Heart right ventricle (tissue), 16 donors: ENCODE measurements around the gene C16orf90. TPM values are rescaled to one million over a fixed set of nuclear protein-coding genes. Genes with fewer than 3 reads are reported as not detected.
"Not testable (repeated sequence)": the region's sequence is repeated elsewhere in the genome, so short reads cannot be mapped to it uniquely, and the experiment has no call there.

Experiments used
- ATAC-seq, 8 donors: fragments of 200-7000 bp; cut with Tn5 transposase; one replicate each; pipeline ENCODE4 v1.9.1; 2020; ENCODE audit warnings: mild to moderate bottlenecking in 8 of 8, moderate library complexity in 8 of 8, moderate number of reproducible peaks in 1 of 8
- DNase-seq, 2 donors: peaks; one replicate each; pipeline ENCODE4 v3.0.0-alpha.2; 2020
- H3K27ac ChIP-seq, 10 donors: fragments of 200-600 bp; sonication (generic) in 2 of 10; one replicate each; pipeline versions ENCODE4 v1.5.0 to v1.8.0; 2020 to 2022; ENCODE audit warnings: mild to moderate bottlenecking in 3 of 10
- H3K27me3 ChIP-seq, 7 donors: fragments of 200-600 bp; one replicate each; pipeline ENCODE4 v1.8.0; 2021 to 2022; ENCODE audit warnings: mild to moderate bottlenecking in 2 of 7
- H3K36me3 ChIP-seq, 9 donors: fragments of 200-600 bp; sonication (generic) in 1 of 9; one replicate each; pipeline versions ENCODE4 v1.5.0 to v1.8.0; 2020 to 2022; ENCODE audit warnings: mild to moderate bottlenecking in 2 of 9
- H3K4me1 ChIP-seq, 9 donors: fragments of 200-600 bp; sonication (generic) in 1 of 9; one replicate each; pipeline versions ENCODE4 v1.5.0 to v1.8.0; 2020 to 2022; ENCODE audit warnings: mild to moderate bottlenecking in 4 of 9
- H3K4me3 ChIP-seq, 10 donors: fragments of 200-600 bp; sonication (generic) in 2 of 10; one replicate each; pipeline versions ENCODE4 v1.5.0 to v1.8.0; 2020 to 2022; ENCODE audit warnings: mild to moderate bottlenecking in 7 of 10, moderate library complexity in 2 of 10
- H3K9me3 ChIP-seq, 11 donors: fragments of 200-600 bp in 10 of 11; sonication (generic) in 2 of 11; one replicate each; pipeline versions ENCODE4 v1.5.0 to v1.8.0; 2013 to 2022; ENCODE audit warnings: mild to moderate bottlenecking in 2 of 11, control low read depth in 1 of 11, moderate library complexity in 1 of 11
- WGBS, 2 donors: extraction: QIAGEN DNeasy Blood & Tissue Kit; methylation state at CpG; one replicate each; pipeline ENCODE4 v1.1.7; 2013; ENCODE audit warnings: inconsistent platforms in 1 of 2; 5-methylcytosine and 5-hydroxymethylcytosine counted together
- intact Hi-C, 10 donors: fragments of 100-400 bp; cut with DNase I; formaldehyde crosslinking; loops; one replicate each; pipeline versions ENCODE4 v1.11.1 to v1.14.2; 2022
- polyA plus RNA-seq, 2 donors: library from polyadenylated mRNA; stranded (reverse); fragments of 200-250 nt; gene quantifications; one replicate each; pipeline ENCODE4 v1.2.3, GENCODE V29; 2013
- total RNA-seq, 10 donors: library from RNA; stranded (reverse); fragmentation: NEBNext Ultra II Directional in 3 of 10; extraction: Animal tissue kit (Norgen Biotek cat#: 25700) in 3 of 10; gene quantifications; one replicate each; pipeline versions ENCODE4 v1.2.1 to v1.2.4, GENCODE V29; 2021 to 2023
- TF ChIP-seq, protein P1 (sequence below), 9 donors: fragments of 200-600 bp; sonication (generic) in 2 of 9; IDR thresholded peaks; one replicate each; pipeline versions ENCODE4 v1.5.0 to v1.8.0; 2021 to 2022; ENCODE audit warnings: antibody characterized with exemption in 9 of 9, mild to moderate bottlenecking in 5 of 9, moderate library complexity in 1 of 9
- donor health status: Arrhythmogenic right ventricular cardiomyopathy.
- donor health status: ischemic (EF 13 %, LVEDD 7.1; RV severe dilation, severe dysfunction).
- donor health status: healthy with polysubstance abuse.
- donor health status: DM: no; HTN: yes; CAD: no.
- donor health status: DM: no; HTN: no; CAD: no.
- donor health status: ischemic (EF 25% LVEDD 6.9; RV normal size, moderate dysfunction).
- donor health status: ischemic (EF 25% LVEDD 5.7; RV mildly dilated, moderate dysfunction).
- donor health status: healthy.
- donor health status: DM: yes; HTN: yes; CAD: no.
- donor health status: Ischemic cardiomyopathy.
- donor health status: ischemic (EF 35%, LVEDD 5.7; RV mildly dilated, moderate dysfunction).
- donor health status: nonischemic (EF 11% LVEDD 7.7; RV severe dilation, severe dysfunction).
- donor health status: DM: yes; HTN: yes; CAD: no.
- donor health status: PGD.
- donor health status: ischemic (EF 29% LVEDD 5.4; RV normal size, mild dysfunction).
- donor health status: nonischemic (EF 23%, LVEDD 6.1; RV moderate dilation, normal function).

C16orf90 gene
- total and polyA plus RNA-seq, 12 donors = not detected

DNA sequence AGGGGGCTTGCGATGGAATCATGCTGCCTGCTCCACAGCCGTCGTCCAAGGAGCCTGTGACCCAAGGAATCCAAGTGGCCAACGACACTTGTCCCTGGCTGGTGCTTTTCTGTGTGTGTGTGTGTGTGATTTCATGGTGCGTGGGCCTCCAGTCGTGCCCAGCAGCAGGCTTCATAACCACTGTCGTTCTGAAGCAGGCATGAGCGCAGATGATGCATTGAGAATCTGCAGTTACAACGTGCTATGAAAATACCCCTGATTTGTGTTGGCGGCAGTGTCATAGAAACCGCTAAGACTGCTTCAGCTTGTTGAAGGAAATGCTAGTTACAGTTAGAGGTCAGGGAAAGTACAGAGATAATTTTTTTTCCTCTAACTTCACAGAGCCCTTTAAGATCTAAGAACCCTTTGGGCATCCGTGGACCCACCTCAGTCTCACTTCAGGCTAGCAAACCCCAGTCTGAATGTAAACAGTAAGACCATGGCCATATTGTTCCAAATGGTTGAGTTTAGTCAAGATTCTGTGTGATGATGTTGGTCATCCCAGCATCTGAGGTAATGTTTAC lies 15.6 kb downstream of the C16orf90 start:
- Histone ChIP-seq H3K4me3 (no peak overlapping the region), H3K9me3 (no peaks in the 10 kb centered on the region), H3K4me1 (peaks cover 0 to 34% (median 18%) of the 10 kb centered on the region in 9 donors), H3K36me3 (peaks cover 0 to 85% (median 34%) of the 10 kb centered on the region in 9 donors), H3K27me3 (no peaks in the 10 kb centered on the region), H3K27ac (no peak overlapping the region)
- TF ChIP-seq, protein P1, sequence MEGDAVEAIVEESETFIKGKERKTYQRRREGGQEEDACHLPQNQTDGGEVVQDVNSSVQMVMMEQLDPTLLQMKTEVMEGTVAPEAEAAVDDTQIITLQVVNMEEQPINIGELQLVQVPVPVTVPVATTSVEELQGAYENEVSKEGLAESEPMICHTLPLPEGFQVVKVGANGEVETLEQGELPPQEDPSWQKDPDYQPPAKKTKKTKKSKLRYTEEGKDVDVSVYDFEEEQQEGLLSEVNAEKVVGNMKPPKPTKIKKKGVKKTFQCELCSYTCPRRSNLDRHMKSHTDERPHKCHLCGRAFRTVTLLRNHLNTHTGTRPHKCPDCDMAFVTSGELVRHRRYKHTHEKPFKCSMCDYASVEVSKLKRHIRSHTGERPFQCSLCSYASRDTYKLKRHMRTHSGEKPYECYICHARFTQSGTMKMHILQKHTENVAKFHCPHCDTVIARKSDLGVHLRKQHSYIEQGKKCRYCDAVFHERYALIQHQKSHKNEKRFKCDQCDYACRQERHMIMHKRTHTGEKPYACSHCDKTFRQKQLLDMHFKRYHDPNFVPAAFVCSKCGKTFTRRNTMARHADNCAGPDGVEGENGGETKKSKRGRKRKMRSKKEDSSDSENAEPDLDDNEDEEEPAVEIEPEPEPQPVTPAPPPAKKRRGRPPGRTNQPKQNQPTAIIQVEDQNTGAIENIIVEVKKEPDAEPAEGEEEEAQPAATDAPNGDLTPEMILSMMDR (IDR thresholded peaks at IDR 0.05) = no peak
- intact Hi-C loops = no loop called here
- WGBS, 2 donors = 83 to 87% methylated on average over 12 of the region's 12 CpGs
- no peak for ATAC-seq
- no peak for DNase-seq

DNA sequence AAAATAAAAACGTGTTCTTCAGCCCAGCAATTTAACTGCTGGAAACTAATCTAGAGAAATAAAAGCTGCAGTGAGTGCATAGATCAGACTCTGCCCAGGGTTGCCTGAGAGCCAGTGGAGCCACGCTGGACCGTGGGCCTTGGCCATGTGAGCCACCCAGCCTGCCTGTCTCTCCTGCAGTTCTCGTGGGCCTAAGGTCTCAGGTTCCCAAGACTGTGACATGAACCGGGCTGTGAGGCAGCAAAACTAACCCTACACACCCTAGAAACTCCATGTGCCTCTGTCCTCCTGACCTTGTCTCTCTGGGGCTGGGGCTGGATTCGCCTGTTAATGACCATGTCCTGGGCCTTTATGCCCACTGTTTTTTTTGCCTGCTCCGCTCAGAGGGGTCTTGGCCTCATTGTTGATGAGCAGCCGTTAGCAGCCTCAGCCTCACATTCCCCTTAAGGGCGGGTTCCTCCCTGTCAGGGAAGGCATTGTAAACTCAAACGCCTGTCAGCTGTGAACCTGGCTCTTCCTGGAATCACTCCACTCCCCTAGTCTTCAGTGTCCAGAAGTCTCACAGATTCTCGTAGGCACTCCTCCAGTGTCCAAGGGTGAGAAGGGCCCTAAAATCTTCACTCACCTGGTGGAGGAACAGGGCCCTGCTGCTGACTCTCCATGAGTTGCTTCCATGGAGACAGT lies 16.9 kb downstream of the C16orf90 start:
- ATAC-seq (no peak), DNase-seq (no peak)
- Histone ChIP-seq H3K27me3 (no peaks in the 10 kb centered on the region), H3K36me3 (peaks cover 0 to 78% (median 22%) of the 10 kb centered on the region in 9 donors), H3K4me1 (peaks cover 0 to 47% (median 28%) of the 10 kb centered on the region in 9 donors), H3K9me3 (no peaks in the 10 kb centered on the region), H3K27ac (peak overlapping the region in 1 of 10 donors; percentile 6), H3K4me3 (no peak overlapping the region)
- WGBS, 2 donors = 69 to 73% methylated on average over 11 of the region's 11 CpGs
- intact Hi-C loops = no loop called here
- TF ChIP-seq, protein P1 (IDR thresholded peaks at IDR 0.05) = no peak

- intact Hi-C loops = no loop called here
- Histone ChIP-seq H3K4me1 (peaks cover 0 to 54% (median 26%) of the 10 kb centered on the region in 9 donors), H3K27me3 (no peaks in the 10 kb centered on the region), H3K4me3 (no peak overlapping the region), H3K9me3 (no peaks in the 10 kb centered on the region), H3K27ac (peak overlapping the region in 1 of 10 donors; percentile 49), H3K36me3 (peaks cover 0 to 75% (median 8%) of the 10 kb centered on the region in 9 donors)
- TF ChIP-seq, protein P1 (IDR thresholded peaks at IDR 0.05) = no peak
- peak in 3 of 8 donors; percentile 10 to 19 (median 17) for ATAC-seq
- WGBS, 2 donors = 45 to 66% methylated on average over 3 of the region's 3 CpGs
- no peak for DNase-seq
Measured at GRCh38 chr16:3476409-3476808, 18.9 kb downstream of the C16orf90 start.

GRCh38 chr16:3475604-3476375 lies 19.5 kb downstream of the C16orf90 start:
- Histone ChIP-seq H3K27ac (peak overlapping the region in 1 of 10 donors; percentile 49), H3K36me3 (peaks cover 0 to 72% (median 8%) of the 10 kb centered on the region in 9 donors)
- 76 to 85% methylated on average over 29 of the region's 29 CpGs for WGBS, 2 donors

GRCh38 chr16:3474870-3475269 lies 20.4 kb downstream of the C16orf90 start:
- peaks cover 0 to 62% (median 7%) of the 10 kb centered on the region in 9 donors for H3K36me3 ChIP-seq
- H3K4me3 ChIP-seq, ATAC-seq, DNase-seq, H3K9me3 ChIP-seq, intact Hi-C loops, H3K27me3 ChIP-seq: not testable (repeated sequence)
- H3K27ac ChIP-seq = peak overlapping the region in 1 of 10 donors; percentile 26
- peaks cover 0 to 59% (median 33%) of the 10 kb centered on the region in 9 donors for H3K4me1 ChIP-seq
- 97% methylated on average over 7 of the region's 7 CpGs for WGBS, 2 donors

More at GRCh38 chr16:3475604-3476375, 19.5 kb downstream of the C16orf90 start:
- Histone ChIP-seq H3K4me3 (no peak overlapping the region), H3K4me1 (peaks cover 0 to 51% (median 25%) of the 10 kb centered on the region in 9 donors), H3K27me3 (no peaks in the 10 kb centered on the region), H3K9me3 (no peaks in the 10 kb centered on the region)
- DNase-seq (no peak), ATAC-seq (peak in 5 of 8 donors; percentile 8 to 42 (median 26))
- intact Hi-C loops = no loop called here
- TF ChIP-seq, protein P1 (IDR thresholded peaks at IDR 0.05) = no peak
